K562 (cell line): ENCODE results near the gene NUBP2. TPM values are rescaled to one million over a fixed set of nuclear protein-coding genes. Genes with fewer than 3 reads are reported as not detected.

Experiments used
- ATAC-seq: fragments of 200-7000 bp; cut with Tn5 transposase; 3 replicates; pipeline ENCODE4 v1.9.1; 2020; ENCODE audit warnings: moderate library complexity
- BruUV-seq: library from RNA; stranded (reverse); fragments of 400-500 nt; replicated peaks from 2 replicates; lab custom pipeline; 2021; lab: Mats Ljungman, UMichigan
- CTCF ChIA-PET: fragments of 300-600 bp; formaldehyde crosslinking; extraction: SDS; loops from one replicate; lab custom pipeline; 2021; ENCODE audit warnings: low intra/inter-chr PET ratio; lab: Yijun Ruan, JAX
- POLR2A ChIA-PET: fragments of 300-600, 350-650 bp; sonication (Branson Sonifier 250); formaldehyde crosslinking; extraction: SDS; loops from one replicate; lab custom pipeline; 2021; ENCODE audit warnings: antibody characterized with exemption, inconsistent platforms; lab: Yijun Ruan, JAX
- DNase-seq, 4 experiments: peaks; one replicate each; pipeline versions ENCODE4 v3.0.0 to v3.0.0-alpha.2; 2011 to 2018; ENCODE audit warnings: low spot score in 3 of 4, mixed read lengths in 3 of 4; ENCODE audit errors: extremely low read depth in 1 of 4
- FAIRE-seq: peaks from 2 replicates; lab custom pipeline; 2011; peaks lifted over from hg19 to GRCh38; lab: Jason Lieb, UNC
- H2AFZ ChIP-seq: 2 replicates; pipeline ENCODE4 v1.6.0; 2011; ENCODE audit warnings: low read depth, low read length, control low read depth, inconsistent platforms
- H3K27ac ChIP-seq: fragments of 200-600 bp; 3 replicates; pipeline ENCODE4 v1.8.0; 2011; ENCODE audit warnings: low read depth, mild to moderate bottlenecking, control low read depth, inconsistent platforms, low read length, moderate library complexity, mixed read lengths; ENCODE audit errors: extremely low read depth
- H3K27me3 ChIP-seq, 2 experiments: fragments of 300-600 bp in 1 of 2; 2 replicates in 1 of 2; 3 replicates in 1 of 2; pipeline versions ENCODE4 v1.6.0 to v1.8.0; 2011; ENCODE audit warnings: inconsistent platforms in 2 of 2, low read length in 2 of 2, mild to moderate bottlenecking in 1 of 2, mixed read lengths in 1 of 2, moderate library complexity in 1 of 2; ENCODE audit not compliant: control insufficient read depth in 2 of 2, insufficient read depth in 2 of 2
- H3K36me3 ChIP-seq: fragments of 300-600 bp; 3 replicates; pipeline ENCODE4 v1.8.0; 2011; ENCODE audit warnings: mild to moderate bottlenecking, low read length, inconsistent platforms; ENCODE audit not compliant: control insufficient read depth, insufficient read depth
- H3K4me1 ChIP-seq, 2 experiments: fragments of 200-600 bp in 1 of 2; replicated peaks in 1 of 2; 2 replicates in 1 of 2; 3 replicates in 1 of 2; pipeline versions ENCODE4 v1.5.1 to v1.8.0; 2011; ENCODE audit warnings: inconsistent platforms in 2 of 2, low read length in 2 of 2, mild to moderate bottlenecking in 1 of 2, mixed read lengths in 1 of 2, moderate library complexity in 1 of 2; ENCODE audit not compliant: control insufficient read depth in 2 of 2, insufficient read depth in 2 of 2
- H3K4me2 ChIP-seq: 2 replicates; pipeline ENCODE4 v1.6.1; 2011; ENCODE audit warnings: low read length, control low read depth, inconsistent platforms, mixed read lengths; ENCODE audit not compliant: insufficient read depth
- H3K4me3 ChIP-seq: fragments of 200-600 bp; sonication (generic), shearing (Covaris generic); 2 replicates; pipeline ENCODE4 v1.5.1; 2016; ENCODE audit warnings: control low read depth, inconsistent platforms
- H3K79me2 ChIP-seq: fragments of 200-600 bp; 3 replicates; pipeline ENCODE4 v1.8.0; 2011; ENCODE audit warnings: low read length, inconsistent platforms; ENCODE audit not compliant: control insufficient read depth, insufficient read depth
- H3K9ac ChIP-seq, 2 experiments: 2 replicates each; pipeline versions ENCODE4 v1.6.0 to v1.6.1; 2011; ENCODE audit warnings: low read depth in 2 of 2, low read length in 2 of 2, control low read depth in 1 of 2, inconsistent platforms in 1 of 2, mild to moderate bottlenecking in 1 of 2, mixed read lengths in 1 of 2; ENCODE audit not compliant: insufficient read depth in 1 of 2
- H3K9me1 ChIP-seq: one replicate; pipeline ENCODE4 v1.6.0; 2011; ENCODE audit warnings: inconsistent platforms, mild to moderate bottlenecking, low read length, moderate library complexity; ENCODE audit not compliant: control insufficient read depth, insufficient read depth
- H3K9me3 ChIP-seq: replicated peaks from 2 replicates; pipeline ENCODE4 v1.5.1; 2011; ENCODE audit warnings: low read depth, low read length, inconsistent platforms; ENCODE audit not compliant: control insufficient read depth, insufficient read depth
- H4K20me1 ChIP-seq: replicated peaks from 2 replicates; pipeline ENCODE4 v1.6.1; 2011; ENCODE audit warnings: low read length, inconsistent platforms, mixed read lengths; ENCODE audit not compliant: control insufficient read depth, insufficient read depth
- CGGBP1 ChIP-seq: fragments of 250-450 bp; sonication (Bioruptor Pico); IDR thresholded peaks from 2 replicates; pipeline ENCODE4 v1.9.0; 2021; ENCODE audit warnings: mild to moderate bottlenecking
- CTCF ChIP-seq, 3 experiments: IDR thresholded peaks in 2 of 3; conservative IDR thresholded peaks in 1 of 3; 2 replicates each; pipeline ENCODE4 v1.5.1; 2011 to 2012; ENCODE audit warnings: low read length in 3 of 3, mild to moderate bottlenecking in 3 of 3, control low read depth in 2 of 3, improper control_type of control experiment in 1 of 3, inconsistent platforms in 1 of 3, low read depth in 1 of 3, mixed read lengths in 1 of 3, moderate library complexity in 1 of 3; ENCODE audit not compliant: insufficient read depth in 2 of 3
- DMBX1 ChIP-seq: fragments of 250-450 bp; sonication (Bioruptor Pico); IDR thresholded peaks from 2 replicates; pipeline ENCODE4 v1.8.0; 2022; ENCODE audit warnings: inconsistent platforms, mild to moderate bottlenecking, moderate library complexity, borderline replicate concordance
- NFE2L1 ChIP-seq: fragments of 450-650 bp; IDR thresholded peaks from 2 replicates; pipeline ENCODE4 v1.6.1; 2016; ENCODE audit warnings: missing genetic modification characterization, low read depth, mild to moderate bottlenecking, missing compliant biosample characterization, moderate library complexity, borderline replicate concordance
- NR2C2 ChIP-seq, 2 experiments: fragments of 200-800 bp in 1 of 2; sonication (Bioruptor generic) in 1 of 2; sonication (generic) in 1 of 2; formaldehyde crosslinking in 1 of 2; IDR thresholded peaks; 2 replicates each; pipeline versions ENCODE4 v1.6.1 to v1.8.0; 2016 to 2022; ENCODE audit warnings: mild to moderate bottlenecking in 1 of 2, missing compliant biosample characterization in 1 of 2, missing genetic modification characterization in 1 of 2, missing genetic modification reagents in 1 of 2
- NRF1 ChIP-seq, 2 experiments: fragments of 450-650 bp; IDR thresholded peaks in 1 of 2; conservative IDR thresholded peaks in 1 of 2; 2 replicates each; pipeline ENCODE4 v1.6.1; 2014; ENCODE audit warnings: mild to moderate bottlenecking in 2 of 2
- SMARCE1 ChIP-seq: fragments of 450-650 bp; IDR thresholded peaks from 2 replicates; pipeline ENCODE4 v1.7.1; 2016; ENCODE audit warnings: mild to moderate bottlenecking
- ZBTB1 ChIP-seq: sonication (generic); formaldehyde crosslinking; IDR thresholded peaks from 2 replicates; pipeline ENCODE4 v1.8.1; 2023; ENCODE audit warnings: missing genetic modification reagents, low read depth, mild to moderate bottlenecking, borderline replicate concordance
- ZBTB26 ChIP-seq: fragments of 450-650 bp; formaldehyde crosslinking; IDR thresholded peaks from 2 replicates; pipeline ENCODE4 v1.4.0; 2022; ENCODE audit warnings: missing genetic modification characterization
- ZNF431 ChIP-seq: sonication (generic); formaldehyde crosslinking; IDR thresholded peaks from 2 replicates; pipeline ENCODE4 v1.8.0; 2022; ENCODE audit warnings: mild to moderate bottlenecking, missing genetic modification reagents
- ZNF79 ChIP-seq: fragments of 250-450 bp; sonication (Bioruptor Pico); IDR thresholded peaks from 2 replicates; pipeline ENCODE4 v1.4.0; 2020; ENCODE audit warnings: low read depth, mild to moderate bottlenecking, moderate library complexity
- WGBS: fragments of 100-300 bp; shearing (Covaris generic); methylation state at CpG from one replicate; pipeline ENCODE4 v1.1.6; 2016; ENCODE audit warnings: low coverage, mixed read lengths; ENCODE audit not compliant: insufficient coverage; ENCODE audit errors: missing lambda C conversion rate; 5-methylcytosine and 5-hydroxymethylcytosine counted together
- in situ Hi-C: fragments of 300-500 bp; cut with MboI; formaldehyde crosslinking; loops from 4 replicates; pipeline ENCODE4 v1.15.0; 2018; ENCODE audit warnings: inconsistent platforms, mixed read lengths
- intact Hi-C: fragments of 100-400 bp; cut with micrococcal nuclease; formaldehyde crosslinking; loops from 2 replicates; pipeline ENCODE4 v1.14.2; 2022
- polyA plus RNA-seq, 8 experiments: library from polyadenylated mRNA; depleted of rRNA in 4 of 8; stranded (reverse) in 5 of 8; unstranded in 3 of 8; fragments of >200 nt; fragmentation: Nextera tagmentation in 2 of 8; fragmentation: Illumina TruSeq in 1 of 8; extraction: Ambion mirVana in 2 of 8; extraction: Trizol in 1 of 8; gene quantifications; 2 replicates each; pipeline versions ENCODE4 v1.2.1 to v1.2.3, GENCODE V29; 2011 to 2014; ENCODE audit warnings: inconsistent platforms in 1 of 8, missing spikeins in 1 of 8
- total RNA-seq, 7 experiments: library from RNA; depleted of rRNA in 6 of 7; stranded (reverse); fragments of >200 nt in 6 of 7; fragmentation: Illumina TruSeq in 2 of 7; extraction: Trizol in 2 of 7; gene quantifications; 2 replicates each; pipeline versions ENCODE4 v1.2.1 to v1.2.3, GENCODE V29; 2011 to 2021; ENCODE audit warnings: low replicate concordance in 1 of 7

Gene NUBP2
- total and polyA plus RNA-seq, 9 of the 15 experiments (the other 6 are each of a cell fraction or from before 2014, with no cell fraction given), result 1.8 to 115 (median 24.0) TPM

DNA sequence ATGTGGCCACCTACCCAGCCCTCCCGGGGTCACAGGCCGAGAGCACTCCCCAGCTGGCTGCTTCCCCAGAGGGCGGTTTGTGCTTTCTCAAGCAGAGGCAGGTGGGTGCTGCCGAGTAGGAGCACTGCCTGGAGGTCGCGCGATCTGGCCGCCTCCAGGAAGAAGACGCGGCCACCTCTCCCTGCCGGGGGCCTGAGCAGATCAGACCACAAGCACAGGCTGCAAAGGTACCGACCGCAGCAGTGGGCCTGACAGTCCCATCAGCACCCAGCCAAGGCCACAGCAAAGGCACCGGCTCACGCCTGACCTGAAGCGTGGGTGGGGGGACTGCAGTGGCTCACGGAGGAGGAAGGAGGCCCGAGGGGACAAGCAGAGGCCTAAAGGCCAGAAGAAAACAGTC is 25.9 kb downstream of the NUBP2 start:
- Histone ChIP-seq H3K27ac (no peak overlapping the region), H3K36me3 (peaks cover 3% of the 10 kb centered on the region; the same call in 1 of the 3 replicates), H3K9me3 (no peaks in the 10 kb centered on the region), H3K4me1 (peaks cover 0 to 20% of the 10 kb centered on the region in 2 experiments; a peak in 3 of 5 replicates), H3K4me2 (no peak overlapping the region), H3K27me3 (no peaks in the 10 kb centered on the region), H3K79me2 (no peaks in the 10 kb centered on the region), H2AFZ (no peak overlapping the region)
- in situ Hi-C loops, result no loop called here
- CTCF ChIA-PET, result no interaction called here
- POLR2A ChIA-PET, result no interaction called here
- DNase-seq, result no peak
- WGBS, result 74% methylated on average over 15 of the region's 18 CpGs
- no TSS peak for BruUV-seq
- TF ChIP-seq ZNF79 (CRISPR knock-in tag) (no peak), ZNF431 (no peak), NFE2L1 (tag) (no peak), DMBX1 (no peak)
- TF ChIP-seq, all 486 proteins: peak for 0
- no peaks in the 10 kb centered on the region; the same call in 1 of the 2 replicates for H4K20me1 ChIP-seq
- ATAC-seq (no peak), FAIRE-seq (no peak)
- no peaks in the 10 kb centered on the region for H3K9me1 ChIP-seq
- H3K4me3 ChIP-seq, result no peak overlapping the region
- intact Hi-C loops, result no loop called here
- H3K9ac ChIP-seq, result no peak overlapping the region

DNA sequence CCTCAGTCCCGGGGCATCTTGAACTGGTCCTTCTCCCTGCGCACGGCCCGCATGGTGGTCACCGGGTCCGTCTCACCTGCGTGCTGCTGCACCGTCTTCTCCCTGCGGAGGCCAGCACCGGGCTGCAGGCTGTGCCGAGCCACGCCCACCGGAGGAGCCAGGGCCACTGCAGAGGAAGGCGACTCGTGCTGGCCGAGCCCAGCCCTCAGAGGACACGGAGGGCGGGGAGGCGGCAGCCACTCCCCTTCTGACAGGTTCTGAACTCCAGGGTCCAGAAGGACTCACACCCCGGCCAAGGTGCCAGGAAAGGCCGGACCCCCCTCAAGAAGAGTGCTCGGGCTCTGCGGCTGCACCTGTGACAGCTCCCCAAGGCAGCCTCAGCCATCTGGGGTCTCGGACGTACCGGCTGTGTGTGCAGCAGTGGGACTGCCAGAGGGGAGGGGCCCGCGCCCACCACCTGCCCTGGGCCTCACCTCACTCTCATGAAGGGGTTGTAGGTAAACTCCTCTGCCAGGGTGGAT is 26.6 kb downstream of the NUBP2 start:
- FAIRE-seq (no peak), DNase-seq (peak; percentile 40 to 71 (median 56)), ATAC-seq (peak; percentile 95)
- Histone ChIP-seq H4K20me1 (no peaks in the 10 kb centered on the region; the same call in 1 of the 2 replicates), H3K36me3 (peaks cover 3% of the 10 kb centered on the region; the same call in 1 of the 3 replicates), H3K9me1 (no peaks in the 10 kb centered on the region), H3K4me2 (no peak overlapping the region), H3K4me1 (peaks cover 0 to 20% of the 10 kb centered on the region in 2 experiments; a peak in 3 of 5 replicates), H3K27me3 (no peaks in the 10 kb centered on the region), H3K79me2 (no peaks in the 10 kb centered on the region), H3K9me3 (no peaks in the 10 kb centered on the region), H3K27ac (no peak overlapping the region), H2AFZ (no peak overlapping the region), H3K4me3 (no peak overlapping the region), H3K9ac (0 out of 4 replicates have a peak overlapping the region, but pooled peaks of 1 of the 2 experiments have one; percentile 17)
- intact Hi-C loops, result no loop called here
- WGBS, result 53% methylated on average over 15 of the region's 28 CpGs
- ChIA-PET CTCF (no interaction called here), POLR2A (no interaction called here)
- BruUV-seq, result no TSS peak
- in situ Hi-C loops, result no loop called here
- TF ChIP-seq NR2C2 (CRISPR knock-in tag; IDR thresholded peaks at IDR 0.05) (no peak), NR2C2 (tag; IDR thresholded peaks at IDR 0.05) (no peak), ZBTB1 (CRISPR knock-in tag) (no peak), NRF1 (conservative IDR thresholded peaks at IDR 0.05 in 1 of 2, IDR thresholded peaks at IDR 0.05 in 1 of 2) (0 out of 4 replicates have a peak, but pooled peaks of 1 of the 2 experiments have one; percentile 12), ZBTB26 (CRISPR knock-in tag) (no peak), CTCF (IDR thresholded peaks at IDR 0.05 in 2 of 3, conservative IDR thresholded peaks at IDR 0.05 in 1 of 3; ENCODE audit: insufficient read depth in 2 of 3, low read depth in 1 of 3, low read length in 3 of 3) (peak in 2 of 3 experiments; percentile 21 to 39; a peak in 3 of 6 replicates), SMARCE1 (no peak), CGGBP1 (no peak)
